Measurements from ENCODE around the gene KLRG1. TPM values are rescaled to one million over a fixed set of nuclear protein-coding genes. Genes with fewer than 3 reads are reported as not detected.

The KLRG1 gene
- polyA plus RNA-seq, 1 donor from 2014 or later: 4.7 TPM

- no peaks in the 10 kb centered on the region for H3F3A ChIP-seq (ENCODE audit: insufficient read depth, low read length, poor library complexity, severe bottlenecking)
- H3K9ac ChIP-seq (ENCODE audit: low read length): no peak overlapping the region
- H3K36me3 ChIP-seq (ENCODE audit: insufficient read depth, low read length): no peaks in the 10 kb centered on the region
- no peak overlapping the region for H2AFZ ChIP-seq (ENCODE audit: low read depth, low read length)
- H3K27ac ChIP-seq (ENCODE audit: low read length): no peak overlapping the region
- H3K4me2 ChIP-seq (ENCODE audit: low read length): no peak overlapping the region
- no peak for TF ChIP-seq TAF1 (IDR thresholded peaks at IDR 0.05; ENCODE audit: low read depth)
- no peak for TF ChIP-seq REST (IDR thresholded peaks at IDR 0.05; ENCODE audit: borderline replicate concordance)
- no peak for TF ChIP-seq EP300 (conservative IDR thresholded peaks at IDR 0.05; ENCODE audit: poor library complexity, severe bottlenecking)
- TF ChIP-seq MXI1 (conservative IDR thresholded peaks at IDR 0.05; ENCODE audit: poor library complexity, severe bottlenecking): no peak
- TF ChIP-seq EZH2 (IDR thresholded peaks at IDR 0.05; ENCODE audit: borderline replicate concordance, insufficient read depth, low read length, poor library complexity, severe bottlenecking): no peak
- TF ChIP-seq RAD21 (conservative IDR thresholded peaks at IDR 0.05): no peak
- TF ChIP-seq SMC3 (conservative IDR thresholded peaks at IDR 0.05; ENCODE audit: poor library complexity): no peak
- no peak for TF ChIP-seq CTCF (IDR thresholded peaks at IDR 0.05; ENCODE audit: poor library complexity, severe bottlenecking)
- no peak overlapping the region for H3K4me3 ChIP-seq (ENCODE audit: low read length)
- H3K9me2 ChIP-seq (ENCODE audit: insufficient read depth, low read length): no peaks in the 10 kb centered on the region
- no peaks in the 10 kb centered on the region for H3K9me3 ChIP-seq (ENCODE audit: low read length)
- no peaks in the 10 kb centered on the region for H4K20me1 ChIP-seq (ENCODE audit: insufficient read depth)
- no peaks in the 10 kb centered on the region for H3K27me3 ChIP-seq (ENCODE audit: insufficient read depth, low read depth, low read length)
- peaks cover 23% of the 10 kb centered on the region for H3K79me2 ChIP-seq (replicated peaks; ENCODE audit: insufficient read depth, low read length)
These were observed 37.6 kb upstream of the KLRG1 start for GRCh38 chr12:8951744-8952143.

- H3K27me3 ChIP-seq (ENCODE audit: insufficient read depth, low read depth, low read length): no peaks in the 10 kb centered on the region
- H3K9me3 ChIP-seq (ENCODE audit: low read length): no peaks in the 10 kb centered on the region
These were observed 35.5 kb upstream of the KLRG1 start for GRCh38 chr12:8953773-8954402.

More at GRCh38 chr12:8953773-8954402, 35.5 kb upstream of the KLRG1 start:
- Histone ChIP-seq H3K9me2 (ENCODE audit: insufficient read depth, low read length) (no peaks in the 10 kb centered on the region), H3K27ac (ENCODE audit: low read length) (no peak overlapping the region), H3K4me2 (ENCODE audit: low read length) (no peak overlapping the region), H3K36me3 (ENCODE audit: insufficient read depth, low read length) (no peaks in the 10 kb centered on the region), H2AFZ (ENCODE audit: low read depth, low read length) (no peak overlapping the region), H3F3A (ENCODE audit: insufficient read depth, low read length, poor library complexity, severe bottlenecking) (no peaks in the 10 kb centered on the region), H3K4me3 (ENCODE audit: low read length) (no peak overlapping the region), H3K9ac (ENCODE audit: low read length) (no peak overlapping the region), H3K79me2 (replicated peaks; ENCODE audit: insufficient read depth, low read length) (peaks cover 1% of the 10 kb centered on the region), H4K20me1 (ENCODE audit: insufficient read depth) (no peaks in the 10 kb centered on the region)
- TF ChIP-seq TAF1 (IDR thresholded peaks at IDR 0.05; ENCODE audit: low read depth): no peak
- no peak for TF ChIP-seq SMC3 (conservative IDR thresholded peaks at IDR 0.05; ENCODE audit: poor library complexity)
- no peak for TF ChIP-seq CTCF (IDR thresholded peaks at IDR 0.05; ENCODE audit: poor library complexity, severe bottlenecking)
- TF ChIP-seq EP300 (conservative IDR thresholded peaks at IDR 0.05; ENCODE audit: poor library complexity, severe bottlenecking): no peak
- TF ChIP-seq POLR2AphosphoS5 (IDR thresholded peaks at IDR 0.05): no peak
- no peak for TF ChIP-seq MXI1 (conservative IDR thresholded peaks at IDR 0.05; ENCODE audit: poor library complexity, severe bottlenecking)
- no peak for TF ChIP-seq EZH2 (IDR thresholded peaks at IDR 0.05; ENCODE audit: borderline replicate concordance, insufficient read depth, low read length, poor library complexity, severe bottlenecking)
- TF ChIP-seq RAD21 (conservative IDR thresholded peaks at IDR 0.05): no peak
- TF ChIP-seq REST (IDR thresholded peaks at IDR 0.05; ENCODE audit: borderline replicate concordance): no peak

Measured in neural cell (in vitro differentiated cells).